Stimulated activated naive CD4-positive, alpha-beta T cell treated with Interleukin-2 at 50 U/mL for 16 hours (primary cell): ENCODE results near the gene MRPS34.
"Not testable (repeated sequence)": the region's sequence is repeated elsewhere in the genome, so short reads cannot be mapped to it uniquely, and the experiment has no call there.

Source experiments
- DNase-seq: peaks from one replicate; lab custom pipeline; 2025; lab: John Stamatoyannopoulos, UW

Gene MRPS34

DNA sequence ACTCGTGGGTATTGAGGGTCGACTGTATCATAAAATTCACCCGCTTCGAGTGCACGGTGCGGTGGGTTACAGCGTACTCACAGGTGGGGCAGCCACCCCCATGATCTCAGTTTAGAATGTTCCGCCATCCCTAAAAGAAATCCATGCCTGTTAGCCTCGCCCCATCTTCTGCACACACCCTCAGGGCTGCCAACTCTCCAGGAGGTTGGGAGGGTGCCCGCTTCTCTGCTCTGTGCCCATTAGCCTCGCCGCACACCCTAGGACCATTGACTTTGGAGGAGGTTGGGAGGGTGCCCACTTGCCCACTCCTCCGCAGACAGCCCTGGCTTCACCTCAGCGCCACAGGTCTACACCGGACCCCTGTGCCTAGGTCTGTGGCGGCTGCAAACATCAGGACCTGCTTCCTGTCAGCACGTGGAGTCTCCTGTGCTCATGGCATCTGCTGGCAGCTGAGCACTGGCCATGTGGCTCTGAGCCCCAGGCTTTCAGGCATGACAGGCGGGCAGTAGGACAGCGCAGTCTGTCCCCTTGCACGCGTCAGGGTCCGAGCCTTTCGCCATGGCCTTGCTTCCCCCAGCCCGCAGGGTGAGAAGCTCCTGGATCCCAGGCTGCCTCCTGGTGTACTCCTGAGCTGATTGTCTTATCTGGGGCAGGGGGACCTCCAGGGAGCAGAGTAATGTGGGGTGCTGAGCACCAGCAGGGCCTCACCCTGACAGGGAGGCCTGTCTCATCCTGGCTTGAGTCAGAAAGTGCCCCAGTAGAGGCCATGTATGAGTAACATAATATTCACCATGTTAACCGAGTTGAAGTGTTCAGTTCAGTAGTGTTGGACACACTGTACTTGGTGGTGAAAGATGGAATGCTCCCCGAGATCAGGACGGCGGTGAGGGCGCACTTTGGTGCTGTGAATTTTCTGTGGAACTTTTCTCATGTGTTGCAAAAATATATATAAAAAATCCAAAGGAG, 23.5 kb downstream of the MRPS34 start:
- no peak for DNase-seq

DNA sequence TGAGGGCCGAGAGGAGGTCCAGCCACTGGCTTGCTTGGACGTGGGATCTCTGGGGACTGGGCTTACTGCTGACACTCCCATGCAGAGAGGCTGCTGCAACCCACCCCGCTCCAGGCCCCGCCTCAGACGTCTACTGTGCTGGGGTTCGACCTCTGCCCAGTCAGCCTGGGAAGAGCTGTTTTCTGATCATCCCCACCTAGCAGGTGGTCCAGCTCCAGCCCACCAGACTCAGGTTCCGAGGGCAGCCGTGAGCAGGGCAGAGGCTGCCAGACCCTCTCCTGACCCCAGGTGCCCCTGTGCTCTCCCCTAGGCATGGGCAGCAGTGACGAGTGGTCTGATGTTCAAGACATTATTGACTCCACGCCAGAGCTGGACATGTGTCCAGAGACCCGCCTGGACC, 25.0 kb downstream of the MRPS34 start:
- DNase-seq: no peak

DNA sequence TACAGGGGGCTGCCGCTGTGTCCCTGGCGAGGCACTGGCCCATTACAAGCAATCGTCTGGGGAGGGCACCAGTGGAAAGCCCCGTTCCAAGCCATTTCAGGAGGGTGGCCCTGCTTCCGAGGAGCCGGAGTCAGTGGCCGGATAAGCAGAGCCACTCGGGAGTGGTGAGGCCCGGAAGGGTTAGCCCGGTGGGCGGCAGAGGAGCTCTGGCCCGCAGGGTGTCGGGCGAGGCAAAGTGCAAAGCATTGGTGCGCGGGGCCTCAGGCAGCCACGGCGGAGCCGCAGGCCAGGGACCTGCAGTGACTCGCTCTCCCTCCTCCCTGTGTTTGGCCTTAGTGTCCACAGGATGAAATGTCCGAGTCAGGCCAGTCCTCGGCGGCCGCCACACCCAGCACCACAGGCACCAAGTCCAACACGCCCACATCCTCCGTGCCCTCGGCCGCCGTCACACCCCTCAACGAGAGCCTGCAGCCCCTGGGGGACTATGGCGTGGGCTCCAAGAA, 26.2 kb downstream of the MRPS34 start:
- DNase-seq: no peak

DNA sequence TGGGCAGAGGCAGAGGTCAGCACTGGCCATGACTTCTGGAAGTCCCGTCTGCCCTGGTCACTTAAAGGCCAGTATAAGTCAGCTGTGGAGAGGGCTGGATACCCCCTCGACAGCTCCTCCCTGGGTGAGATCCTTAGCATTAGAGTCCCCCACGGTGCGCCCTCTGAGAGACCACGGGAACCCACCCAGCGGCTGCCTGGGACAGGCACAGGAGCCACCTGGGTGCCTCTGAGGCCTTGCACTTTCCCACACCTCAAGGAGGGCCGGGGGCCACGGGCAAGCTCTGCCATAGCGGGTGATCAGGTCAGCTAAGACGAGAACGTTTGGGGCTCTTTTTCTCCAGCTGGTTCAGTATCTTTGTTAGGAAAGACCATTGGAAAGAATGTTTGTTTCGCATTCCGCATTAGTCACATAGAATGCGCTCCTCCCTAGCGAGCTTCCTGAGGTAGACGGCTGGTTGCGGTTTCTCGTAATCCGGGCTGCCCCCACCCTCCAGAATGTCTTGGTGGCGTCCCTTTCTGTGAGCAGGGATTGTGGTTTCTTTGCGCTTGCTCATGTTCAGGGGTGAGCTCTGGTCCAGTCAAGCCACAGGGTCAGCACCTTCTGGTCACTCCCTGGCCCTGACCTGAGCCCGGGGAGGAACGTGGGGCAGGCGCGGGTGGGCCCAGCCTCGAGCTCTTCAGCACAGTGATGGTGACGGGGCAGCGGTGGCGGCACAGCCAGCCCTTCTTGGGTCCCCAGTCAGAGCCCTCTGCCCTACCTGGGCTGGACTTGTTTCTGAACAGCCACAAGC, 26.8 kb downstream of the MRPS34 start:
- DNase-seq: no peak

DNA sequence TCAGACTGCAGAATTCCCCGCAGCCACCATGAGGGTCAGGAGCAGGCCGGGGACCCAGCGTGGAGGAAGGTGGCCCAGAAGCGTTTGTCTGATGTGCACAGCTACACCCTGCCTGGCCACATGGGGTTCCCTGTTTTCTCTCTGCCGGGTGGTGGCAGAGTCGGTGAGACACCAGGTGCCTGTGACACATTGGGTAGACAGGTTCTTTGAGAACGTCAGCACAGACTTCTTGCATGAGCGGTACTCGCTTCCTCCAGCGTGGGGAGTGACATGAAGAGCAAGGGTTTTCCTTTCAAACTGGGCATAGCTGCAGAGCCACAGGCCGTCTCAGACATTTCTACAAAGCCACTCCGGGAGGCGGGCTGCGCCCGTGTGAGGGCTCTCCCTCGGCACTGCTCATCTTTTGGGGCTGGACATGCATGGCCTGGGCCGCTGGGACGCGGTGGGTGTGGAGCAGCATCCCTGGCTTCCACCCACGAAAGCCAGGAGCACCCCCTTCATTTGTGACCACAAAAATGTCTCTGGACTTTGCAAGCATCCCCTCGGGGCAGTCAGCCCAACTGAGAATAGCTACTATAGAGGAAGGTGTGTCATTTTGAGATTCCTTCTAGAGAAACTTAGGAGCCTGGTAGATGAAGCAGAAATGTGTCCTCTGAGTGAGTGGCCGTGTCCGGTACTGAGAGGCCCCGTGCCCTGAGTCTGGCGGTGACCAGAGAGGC, 27.6 kb downstream of the MRPS34 start:
- DNase-seq: no peak

DNA sequence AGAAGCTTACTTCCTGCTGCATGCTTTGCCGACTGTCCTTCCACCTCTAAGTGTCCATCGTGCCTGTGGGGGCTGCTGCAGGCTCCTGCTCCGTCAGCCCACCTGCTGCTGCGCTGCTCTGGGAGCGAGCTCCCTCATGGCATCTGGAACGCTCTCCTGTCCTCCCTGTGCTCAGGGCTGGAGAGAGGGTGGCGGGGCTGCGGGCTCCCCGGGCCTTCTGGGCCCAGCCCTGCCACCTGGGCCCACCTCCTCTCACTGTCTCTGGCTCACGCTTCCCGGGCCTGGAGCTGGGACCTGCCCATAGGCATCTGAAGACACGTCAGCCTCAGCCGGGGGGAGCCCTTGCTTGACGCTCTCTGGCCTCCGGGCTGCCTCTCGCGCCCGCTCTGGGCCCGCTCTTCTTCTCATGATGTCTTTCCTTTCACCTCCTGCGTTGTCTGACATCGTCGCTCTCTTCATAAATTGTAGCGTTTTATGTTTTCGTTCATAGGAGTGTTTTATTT, 28.5 kb downstream of the MRPS34 start:
- no peak for DNase-seq

DNA sequence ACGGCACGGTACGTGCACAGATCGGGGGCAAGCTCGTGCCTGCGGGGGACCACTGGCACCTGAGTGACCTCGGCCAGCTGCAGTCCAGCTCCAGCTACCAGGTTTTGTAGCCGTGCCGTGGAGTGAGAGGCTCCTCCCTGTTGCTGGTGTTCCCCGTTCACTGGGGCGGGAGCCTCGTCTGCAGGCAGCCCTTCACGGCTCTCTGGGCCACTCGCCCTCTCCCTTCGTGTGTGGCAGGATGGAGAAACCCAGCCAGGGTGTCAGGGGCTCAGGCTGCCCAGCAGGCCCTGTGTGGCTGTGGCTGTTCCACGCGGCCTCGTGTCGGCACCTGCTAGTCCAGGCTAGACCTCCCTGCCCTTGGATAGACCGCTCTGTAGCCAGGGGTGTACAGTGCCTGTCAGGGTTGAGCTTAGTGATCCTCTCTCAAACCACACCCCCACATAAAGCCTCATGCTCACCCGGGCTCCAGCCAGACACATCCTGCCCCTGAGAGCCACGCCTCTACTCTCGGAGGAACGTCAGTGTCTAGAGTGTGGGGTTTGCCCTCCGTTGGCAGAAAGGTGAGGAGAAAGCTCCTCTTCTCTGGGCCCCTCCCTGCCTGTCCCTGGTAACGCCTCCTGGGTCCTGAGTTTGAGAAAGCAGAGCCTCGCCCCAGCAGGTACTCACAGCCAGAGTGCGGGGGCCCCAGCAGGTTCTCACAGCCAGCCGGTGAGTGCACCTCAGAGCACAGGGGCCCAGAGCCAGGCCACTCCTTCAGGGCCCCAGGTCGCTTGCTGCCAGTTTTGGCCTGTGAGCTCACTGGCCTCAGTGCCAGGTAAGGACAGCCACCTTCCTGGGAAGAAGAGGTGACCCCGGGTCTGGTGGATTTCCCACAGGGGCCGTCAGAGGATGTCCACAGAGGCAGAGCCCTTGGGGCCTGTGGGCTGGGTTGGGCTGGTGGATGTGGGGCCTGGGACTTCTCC, 29.3 kb downstream of the MRPS34 start:
- DNase-seq: no peak

DNA sequence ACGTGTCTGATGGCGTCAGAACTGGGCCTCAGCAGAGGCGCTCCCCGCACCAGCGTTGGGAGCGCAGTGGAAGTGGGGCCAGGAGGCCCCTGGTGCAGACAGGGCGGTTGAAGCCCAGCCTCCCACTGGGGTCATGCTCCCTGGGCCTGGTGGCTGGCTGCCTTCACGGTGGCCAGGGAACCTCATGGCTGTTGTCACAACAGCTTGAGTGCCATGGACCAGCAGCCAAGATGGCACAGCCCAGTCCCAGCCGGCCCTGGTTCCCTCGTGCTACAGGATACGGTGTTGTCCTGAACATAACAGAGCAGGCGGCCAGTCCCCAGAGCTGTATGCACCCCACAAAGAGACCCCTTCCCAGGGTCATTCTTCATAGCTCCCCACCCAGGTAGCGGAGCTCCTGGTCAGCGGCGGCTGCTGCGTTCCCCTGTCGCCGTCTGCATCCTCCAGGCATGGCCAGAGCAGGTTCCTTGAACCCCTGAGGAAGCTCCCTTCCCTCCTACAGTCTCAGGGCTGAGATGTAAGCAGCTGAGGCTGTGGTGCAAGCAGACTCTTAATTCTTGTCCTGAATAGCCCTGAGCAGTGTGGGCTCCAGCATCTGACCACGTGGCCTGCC, 31.3 kb downstream of the MRPS34 start:
- DNase-seq: no peak

DNA sequence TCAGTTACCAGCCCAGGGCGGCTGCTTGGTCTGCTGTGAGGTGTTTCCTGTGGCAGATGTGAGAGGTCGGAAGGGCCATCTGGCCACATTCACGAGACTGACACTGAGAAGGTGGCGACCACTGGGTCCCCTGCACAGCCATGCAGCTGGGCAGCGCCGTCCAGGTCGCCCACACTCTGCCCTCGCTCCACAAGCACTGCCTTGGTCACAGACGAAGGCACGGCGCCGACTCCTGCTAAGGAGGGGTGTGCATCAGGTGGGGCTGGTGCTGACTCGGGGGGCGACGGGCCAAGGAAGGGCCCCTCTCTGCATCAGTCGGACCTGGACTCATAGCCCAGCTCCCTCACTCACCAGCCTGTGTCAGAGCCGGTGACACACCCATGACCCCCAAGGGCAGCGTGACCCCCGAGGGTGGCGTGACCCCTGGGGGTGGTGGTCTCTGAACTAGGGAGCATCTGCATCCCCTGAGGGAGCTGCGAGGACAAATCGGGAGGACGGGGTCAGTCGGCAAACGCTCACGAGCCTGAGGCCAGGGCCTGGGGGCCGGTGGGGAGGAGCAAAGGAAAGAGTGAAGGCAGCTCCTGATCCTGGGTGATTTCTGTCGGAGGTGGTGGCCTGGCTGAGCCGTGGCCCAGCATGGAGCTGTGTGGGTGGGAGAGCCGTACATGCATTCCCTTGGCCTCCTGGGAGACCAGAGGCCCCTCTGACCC, 32.0 kb downstream of the MRPS34 start:
- no peak for DNase-seq

DNA sequence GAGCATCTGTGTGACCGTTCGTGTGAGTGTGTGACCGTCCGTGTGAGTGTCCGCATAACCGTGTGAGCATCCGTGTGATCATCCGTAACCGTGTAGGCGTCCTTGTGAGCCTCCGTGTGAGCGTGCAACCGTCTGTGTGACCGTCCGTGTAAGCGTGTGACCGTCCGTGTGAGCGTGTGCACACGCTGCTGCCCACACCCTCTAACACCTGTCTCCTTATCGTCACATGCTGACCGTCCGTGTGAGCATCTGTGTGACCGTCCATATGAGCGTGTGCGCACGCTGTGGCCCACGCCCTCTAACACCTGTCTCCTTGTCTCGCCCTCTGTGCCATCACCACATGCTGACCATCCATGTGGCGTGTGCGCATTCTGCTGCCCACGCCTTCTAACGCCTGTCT, 32.7 kb downstream of the MRPS34 start:
- no peak for DNase-seq

DNA sequence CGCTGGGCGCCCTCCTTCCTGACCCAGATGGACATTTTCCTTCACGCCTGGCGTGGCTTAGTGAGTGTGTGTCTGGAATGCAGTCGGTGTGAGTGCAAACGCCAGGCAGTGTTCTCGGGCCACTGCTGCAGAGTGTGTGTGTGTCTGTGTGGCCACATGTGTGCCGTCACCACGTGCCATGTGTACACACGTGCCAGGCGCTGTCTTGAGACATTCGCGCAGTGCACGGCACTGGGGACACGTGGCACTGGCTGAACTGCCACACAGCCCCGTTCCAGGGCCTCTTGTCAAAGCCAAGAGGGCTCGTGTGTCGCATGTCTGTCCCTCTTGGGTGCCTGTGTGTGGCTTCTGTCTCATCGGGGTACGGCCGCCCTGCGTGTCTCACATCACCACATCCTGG, 38.1 kb downstream of the MRPS34 start:
- no peak for DNase-seq

DNA sequence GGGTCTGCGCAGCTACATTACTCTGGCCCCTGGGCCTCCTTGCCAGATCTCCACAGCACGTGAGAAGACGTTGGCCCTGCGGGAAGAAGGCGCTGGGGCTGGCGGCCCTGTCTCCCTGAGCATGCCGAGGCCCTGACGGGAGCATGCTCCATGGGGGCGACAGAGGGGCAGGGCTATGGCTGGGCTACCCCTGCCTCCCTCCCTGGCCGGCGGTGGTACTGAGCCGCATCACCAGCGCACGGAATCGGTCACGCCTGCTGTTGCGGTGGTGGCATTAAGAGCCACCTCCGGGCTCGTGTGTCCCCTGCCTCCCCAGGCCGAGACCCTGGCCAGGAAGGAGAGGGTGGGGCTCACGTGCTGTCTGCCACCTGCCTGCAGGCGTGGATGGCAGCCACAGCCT, 38.8 kb downstream of the MRPS34 start:
- DNase-seq: no peak

DNA sequence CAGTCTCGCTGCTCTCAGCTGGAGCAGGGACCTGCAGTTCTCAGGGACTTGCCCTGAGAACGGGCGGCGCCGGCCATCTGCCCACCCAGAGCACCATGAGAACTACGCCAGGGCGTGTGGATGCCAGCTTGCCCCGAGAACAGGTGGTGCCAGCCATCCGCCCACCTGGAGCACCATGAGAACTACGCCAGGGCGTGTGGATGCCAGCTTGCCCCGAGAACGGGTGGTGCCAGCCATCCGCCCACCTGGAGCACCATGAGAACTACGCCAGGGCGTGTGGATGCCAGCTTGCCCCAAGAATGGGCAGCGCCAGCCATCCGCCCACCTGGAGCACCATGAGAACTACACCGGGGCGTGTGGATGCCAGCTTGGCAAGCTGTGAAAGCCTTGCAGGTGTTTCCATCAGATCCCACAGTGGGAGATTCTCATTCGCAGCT, 40.4 kb downstream of the MRPS34 start:
- not testable (repeated sequence) for DNase-seq

DNA sequence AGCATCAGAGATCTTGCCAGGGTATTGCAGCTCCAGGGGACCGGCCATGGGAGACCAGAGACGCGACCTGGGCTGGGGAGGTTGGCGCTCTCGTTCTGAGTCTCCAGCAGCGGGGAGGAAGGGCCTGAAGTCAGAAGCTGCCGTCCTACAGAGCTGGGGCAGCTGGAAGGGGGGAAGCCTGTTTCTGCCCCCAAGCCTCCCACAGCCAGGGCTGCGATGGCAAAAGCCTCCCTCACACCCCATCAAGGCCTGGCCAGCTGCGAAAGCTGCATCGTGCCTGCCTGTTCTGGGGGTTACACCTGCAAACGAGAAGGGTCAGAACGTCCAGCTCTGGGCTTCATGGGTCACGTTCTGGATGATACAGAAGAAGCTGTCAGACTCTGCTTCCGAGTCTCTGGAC, 40.9 kb downstream of the MRPS34 start:
- no peak for DNase-seq

DNA sequence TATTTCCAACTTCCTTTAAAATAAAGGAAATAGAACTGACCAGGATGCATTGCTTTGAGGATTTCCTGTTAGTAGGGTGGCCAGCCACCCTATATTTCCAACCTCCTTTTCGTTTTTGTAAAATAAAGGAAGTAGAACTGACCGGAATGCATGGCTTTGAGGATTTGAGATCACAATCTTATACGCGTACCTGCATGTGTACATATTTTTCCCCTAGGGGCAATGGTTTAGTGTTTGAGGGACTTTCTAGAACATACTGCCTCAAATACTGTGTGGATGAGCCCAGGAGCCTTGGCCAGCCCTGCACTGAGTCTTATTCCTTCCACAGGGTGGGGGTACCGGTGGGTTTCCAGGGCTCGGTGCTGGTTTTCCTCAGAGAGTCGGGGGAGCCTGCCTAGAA, 41.3 kb downstream of the MRPS34 start:
- DNase-seq: no peak

DNA sequence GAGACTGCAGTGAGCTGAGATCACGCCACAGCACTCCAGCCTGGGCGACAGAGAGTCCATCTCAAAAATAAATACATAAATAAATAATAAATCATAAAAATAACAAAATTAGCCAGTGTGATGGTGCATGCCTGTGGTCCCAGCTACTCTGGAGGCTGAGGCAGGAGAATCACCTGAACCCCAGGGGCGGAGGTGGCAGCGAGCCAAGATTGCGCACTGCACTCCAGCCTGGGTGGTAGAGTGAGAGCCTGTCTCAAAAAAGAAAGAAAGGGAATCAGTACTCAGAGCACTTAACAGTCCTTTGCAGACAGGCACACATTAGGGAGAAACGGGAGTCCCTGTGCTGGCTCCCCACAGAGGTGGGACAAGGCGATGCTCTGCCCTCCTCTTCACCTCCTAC, 41.9 kb downstream of the MRPS34 start:
- no peak for DNase-seq

DNA sequence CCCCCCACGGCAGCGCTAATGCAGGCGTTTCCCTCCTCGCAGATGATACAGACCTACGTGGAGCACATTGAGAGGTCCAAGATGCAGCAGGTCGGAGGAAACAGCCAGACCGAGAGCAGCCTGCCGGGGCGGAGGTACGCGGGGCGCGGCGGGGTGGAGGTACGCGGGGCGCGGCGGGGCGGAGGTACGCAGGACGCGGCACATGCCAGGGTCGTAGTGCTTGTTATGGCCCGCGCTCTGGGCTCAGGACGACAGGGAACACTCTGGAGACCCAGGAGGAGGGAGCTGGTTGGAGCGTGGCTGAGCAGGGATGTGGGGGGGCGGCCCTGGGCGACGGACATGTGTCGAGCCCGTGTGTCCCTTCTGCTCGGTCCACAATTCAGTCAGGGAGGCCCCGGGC, 43.5 kb downstream of the MRPS34 start:
- DNase-seq: no peak

DNA sequence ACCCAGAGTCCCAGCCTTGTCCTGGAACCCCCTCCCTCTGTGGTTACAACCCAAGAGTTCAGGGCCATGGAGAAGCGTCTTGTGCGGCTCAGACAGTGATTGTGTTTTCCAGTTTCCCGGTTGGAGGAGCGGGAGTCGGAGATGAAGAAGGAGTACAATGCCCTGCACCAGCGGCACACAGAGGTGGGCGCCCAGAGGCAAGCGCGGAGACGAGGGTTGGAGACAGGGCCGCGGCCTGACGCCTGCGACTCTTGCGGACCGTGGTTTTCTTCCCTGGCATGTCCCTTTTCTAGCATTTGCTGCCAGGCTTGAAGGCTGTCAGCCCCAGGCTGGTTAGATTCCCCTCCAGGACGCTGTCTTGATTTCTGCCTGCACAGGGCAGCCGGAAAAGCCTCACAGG, 43.9 kb downstream of the MRPS34 start:
- no peak for DNase-seq
